Ascending aorta (tissue), 2 donors: ENCODE data around the gene MYBPC1. TPM values are rescaled to one million over a fixed set of nuclear protein-coding genes. Genes with fewer than 3 reads are reported as not detected.
"Not testable (repeated sequence)": the region's sequence is repeated elsewhere in the genome, so short reads cannot be mapped to it uniquely, and the experiment has no call there.

ENCODE experiments used
- DNase-seq, 2 donors: peaks; one replicate each; pipeline ENCODE4 v3.0.0-alpha.2; 2019; ENCODE audit warnings: low spot score in 2 of 2
- H3K27ac ChIP-seq, 2 donors: fragments of 200-600 bp; sonication (generic); one replicate each; pipeline ENCODE4 v1.5.1; 2016 to 2017; ENCODE audit warnings: mild to moderate bottlenecking in 1 of 2
- H3K27me3 ChIP-seq: fragments of 200-600 bp; sonication (generic); one replicate; pipeline ENCODE4 v1.5.1; 2017
- H3K36me3 ChIP-seq, 2 donors: fragments of 200-600 bp; sonication (generic); one replicate each; pipeline ENCODE4 v1.5.1; 2016
- H3K4me1 ChIP-seq, 2 donors: fragments of 200-600 bp; sonication (generic); one replicate each; pipeline ENCODE4 v1.5.1; 2016 to 2017; ENCODE audit warnings: mild to moderate bottlenecking in 1 of 2
- H3K4me3 ChIP-seq, 2 donors: fragments of 200-600 bp; sonication (generic); one replicate each; pipeline ENCODE4 v1.5.1; 2016 to 2017; ENCODE audit warnings: mild to moderate bottlenecking in 1 of 2
- H3K9me3 ChIP-seq, 2 donors: fragments of 200-600 bp; sonication (generic); one replicate each; pipeline ENCODE4 v1.5.1; 2016
- intact Hi-C: fragments of 100-400 bp; cut with DNase I; formaldehyde crosslinking; loops from one replicate; pipeline ENCODE4 v1.15.1; 2023
- total RNA-seq: library from RNA; depleted of rRNA; stranded (reverse); fragments of >200 nt; gene quantifications from one replicate; pipeline ENCODE4 v1.1.0, GENCODE V29; 2016
- TF ChIP-seq, protein P1 (sequence below), 3 experiments: fragments of 200-600 bp in 2 of 3; fragments of 450-650 bp in 1 of 3; sonication (generic) in 2 of 3; IDR thresholded peaks; one replicate each; pipeline ENCODE4 v1.5.1; 2016 to 2019; ENCODE audit warnings: antibody characterized with exemption in 3 of 3, mild to moderate bottlenecking in 1 of 3, moderate library complexity in 1 of 3

MYBPC1 gene
- total RNA-seq, 1 donor from 2014 or later, result not detected

DNA sequence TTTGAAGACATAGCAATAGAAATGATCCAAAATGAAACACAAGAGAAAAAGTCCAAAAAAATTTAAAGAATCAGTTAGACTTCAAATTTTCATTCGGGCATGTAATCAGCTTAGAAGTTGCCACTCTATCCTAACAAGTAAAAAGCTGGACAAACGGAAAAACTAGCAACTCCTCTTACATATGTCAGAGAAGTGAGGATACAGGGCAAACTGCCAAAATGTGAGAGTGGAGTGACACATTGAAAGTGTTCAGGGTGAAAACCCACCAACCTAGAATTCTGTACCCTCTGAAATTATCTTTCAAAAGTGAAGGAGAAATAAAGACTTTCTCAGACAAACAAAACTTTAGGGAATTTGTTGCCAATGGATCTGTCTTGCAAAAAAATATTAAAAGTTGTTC is 60.6 kb downstream of the MYBPC1 start:
- Histone ChIP-seq H3K27me3 (no peaks in the 10 kb centered on the region), H3K4me3 (no peak overlapping the region), H3K36me3 (no peaks in the 10 kb centered on the region), H3K27ac (no peak overlapping the region), H3K9me3 (no peaks in the 10 kb centered on the region), H3K4me1 (no peaks in the 10 kb centered on the region)
- TF ChIP-seq, protein P1, sequence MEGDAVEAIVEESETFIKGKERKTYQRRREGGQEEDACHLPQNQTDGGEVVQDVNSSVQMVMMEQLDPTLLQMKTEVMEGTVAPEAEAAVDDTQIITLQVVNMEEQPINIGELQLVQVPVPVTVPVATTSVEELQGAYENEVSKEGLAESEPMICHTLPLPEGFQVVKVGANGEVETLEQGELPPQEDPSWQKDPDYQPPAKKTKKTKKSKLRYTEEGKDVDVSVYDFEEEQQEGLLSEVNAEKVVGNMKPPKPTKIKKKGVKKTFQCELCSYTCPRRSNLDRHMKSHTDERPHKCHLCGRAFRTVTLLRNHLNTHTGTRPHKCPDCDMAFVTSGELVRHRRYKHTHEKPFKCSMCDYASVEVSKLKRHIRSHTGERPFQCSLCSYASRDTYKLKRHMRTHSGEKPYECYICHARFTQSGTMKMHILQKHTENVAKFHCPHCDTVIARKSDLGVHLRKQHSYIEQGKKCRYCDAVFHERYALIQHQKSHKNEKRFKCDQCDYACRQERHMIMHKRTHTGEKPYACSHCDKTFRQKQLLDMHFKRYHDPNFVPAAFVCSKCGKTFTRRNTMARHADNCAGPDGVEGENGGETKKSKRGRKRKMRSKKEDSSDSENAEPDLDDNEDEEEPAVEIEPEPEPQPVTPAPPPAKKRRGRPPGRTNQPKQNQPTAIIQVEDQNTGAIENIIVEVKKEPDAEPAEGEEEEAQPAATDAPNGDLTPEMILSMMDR (IDR thresholded peaks at IDR 0.05), result no peak
- no peak for DNase-seq
- intact Hi-C loops, result no loop called here

DNA sequence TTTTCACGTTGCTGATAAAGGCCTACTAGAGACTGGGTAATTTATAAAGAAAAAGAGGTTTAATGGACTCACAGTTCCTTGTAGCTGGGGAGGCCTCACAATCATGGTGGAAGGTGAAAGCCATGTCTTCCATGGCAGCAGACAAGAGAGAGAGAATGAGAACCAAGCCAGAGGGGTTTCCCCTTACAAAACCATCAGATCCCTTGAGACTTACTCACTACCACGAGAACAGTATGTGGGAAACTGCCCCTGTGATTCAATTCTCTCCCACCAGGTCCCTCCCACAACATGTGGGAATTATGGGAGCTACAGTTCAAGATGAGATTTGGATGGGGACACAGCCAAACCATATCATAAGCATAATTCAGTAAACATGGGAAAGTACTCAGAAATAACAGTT is 65.9 kb downstream of the MYBPC1 start:
- H3K27me3 ChIP-seq, DNase-seq, intact Hi-C loops, H3K9me3 ChIP-seq, H3K4me1 ChIP-seq, H3K4me3 ChIP-seq, H3K36me3 ChIP-seq, H3K27ac ChIP-seq: not testable (repeated sequence)

DNA sequence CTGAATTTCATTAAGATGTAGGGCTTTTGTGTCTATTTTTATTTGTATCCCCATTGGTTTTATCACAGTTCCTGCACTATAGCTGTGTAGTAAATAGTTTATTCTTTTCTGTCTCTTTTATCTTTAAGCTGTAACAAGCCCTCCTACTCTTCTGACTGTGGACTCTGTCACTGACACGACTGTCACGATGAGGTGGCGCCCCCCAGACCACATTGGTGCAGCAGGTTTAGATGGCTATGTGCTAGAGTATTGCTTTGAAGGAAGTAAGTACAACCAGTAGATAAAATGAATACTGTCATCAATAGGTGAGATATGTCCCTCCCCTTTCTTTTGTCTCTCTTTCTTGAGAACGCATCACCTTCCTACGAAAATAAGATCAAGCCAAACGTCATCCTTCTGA is 68.5 kb downstream of the MYBPC1 start:
- Histone ChIP-seq H3K27me3 (no peaks in the 10 kb centered on the region), H3K4me3 (no peak overlapping the region), H3K4me1 (no peaks in the 10 kb centered on the region), H3K27ac (no peak overlapping the region), H3K9me3 (no peaks in the 10 kb centered on the region), H3K36me3 (no peaks in the 10 kb centered on the region)
- DNase-seq, result no peak
- TF ChIP-seq, protein P1 (IDR thresholded peaks at IDR 0.05), result no peak
- intact Hi-C loops, result no loop called here

DNA sequence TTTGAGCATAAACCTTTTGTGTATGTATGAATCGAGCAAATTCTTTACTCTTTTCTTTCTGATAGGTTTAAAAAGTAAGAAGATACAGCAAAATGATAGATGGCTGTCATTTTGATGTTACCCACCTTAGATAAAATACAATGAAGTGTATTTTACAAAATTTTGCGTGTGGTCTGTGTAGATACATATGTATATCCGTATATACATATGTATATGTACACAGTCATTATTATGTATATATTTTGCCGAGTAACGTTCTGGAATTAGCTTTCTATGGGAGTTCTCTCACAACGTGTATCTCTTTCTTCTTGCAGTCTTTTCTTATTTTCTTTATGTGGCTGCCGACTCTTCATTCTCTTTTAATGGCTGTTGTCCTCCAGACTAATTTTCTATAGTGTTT is 70.2 kb downstream of the MYBPC1 start:
- intact Hi-C loops, result no loop called here
- Histone ChIP-seq H3K27ac (no peak overlapping the region), H3K4me1 (no peaks in the 10 kb centered on the region), H3K36me3 (no peaks in the 10 kb centered on the region), H3K9me3 (no peaks in the 10 kb centered on the region), H3K4me3 (no peak overlapping the region), H3K27me3 (no peaks in the 10 kb centered on the region)
- TF ChIP-seq, protein P1 (IDR thresholded peaks at IDR 0.05), result no peak
- DNase-seq, result no peak

DNA sequence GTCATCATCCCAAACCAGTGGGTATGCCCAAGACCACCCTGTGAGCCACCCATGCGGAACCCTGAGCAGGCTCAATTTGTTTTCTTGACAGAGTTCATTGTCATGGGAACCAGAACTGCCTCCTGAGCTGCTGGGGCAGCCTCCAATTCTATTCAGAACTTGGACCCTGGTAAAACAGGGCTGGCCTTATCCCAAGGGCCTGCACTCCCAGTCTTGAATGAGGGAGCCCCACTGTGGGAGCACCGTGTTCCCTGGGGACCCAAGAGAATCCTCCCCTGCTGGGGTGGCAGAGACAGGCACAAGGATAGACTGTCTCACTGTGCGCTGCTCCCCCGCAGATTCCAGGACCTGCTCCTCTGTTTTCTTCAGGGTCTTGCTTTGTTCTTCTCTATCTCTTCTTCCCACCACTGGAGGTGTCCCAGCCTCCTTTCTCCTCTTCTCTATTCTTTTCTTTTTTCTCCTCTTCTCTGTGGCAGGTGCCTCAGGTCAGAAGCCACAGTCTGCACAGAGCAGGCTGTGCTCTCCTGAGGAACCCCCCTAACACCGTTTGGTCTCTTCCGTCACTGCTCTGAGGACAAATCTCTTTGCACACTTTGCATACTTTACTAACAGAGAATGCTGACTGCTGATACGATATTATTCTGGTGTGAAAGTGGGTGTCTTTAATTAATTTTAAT is 71.4 kb downstream of the MYBPC1 start:
- Histone ChIP-seq H3K4me1 (no peaks in the 10 kb centered on the region), H3K36me3 (no peaks in the 10 kb centered on the region), H3K9me3 (no peaks in the 10 kb centered on the region), H3K27me3 (no peaks in the 10 kb centered on the region), H3K27ac (no peak overlapping the region), H3K4me3 (no peak overlapping the region)
- intact Hi-C loops, result no loop called here
- TF ChIP-seq, protein P1 (IDR thresholded peaks at IDR 0.05), result no peak
- DNase-seq, result no peak

DNA sequence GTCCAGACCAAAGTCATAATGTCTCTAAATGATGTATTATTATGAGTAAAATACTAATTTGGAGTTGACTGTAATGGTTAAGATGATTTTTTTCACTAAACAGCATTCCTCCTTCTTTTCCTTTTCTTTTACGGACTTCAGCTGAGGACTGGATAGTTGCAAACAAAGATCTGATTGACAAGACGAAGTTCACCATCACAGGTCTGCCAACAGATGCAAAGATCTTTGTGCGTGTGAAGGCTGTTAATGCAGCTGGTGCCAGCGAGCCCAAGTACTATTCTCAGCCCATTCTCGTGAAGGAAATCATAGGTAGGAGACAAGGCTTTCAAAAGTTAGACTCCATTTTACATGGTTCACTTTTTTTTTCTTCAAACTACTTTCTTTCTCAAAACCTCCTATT is 72.8 kb downstream of the MYBPC1 start:
- intact Hi-C loops, result no loop called here
- H3K4me3 ChIP-seq, result no peak overlapping the region
- H3K36me3 ChIP-seq, result no peaks in the 10 kb centered on the region
- H3K4me1 ChIP-seq, result no peaks in the 10 kb centered on the region
- TF ChIP-seq, protein P1 (IDR thresholded peaks at IDR 0.05), result no peak
- DNase-seq, result no peak
- no peak overlapping the region for H3K27ac ChIP-seq
- no peaks in the 10 kb centered on the region for H3K27me3 ChIP-seq
- H3K9me3 ChIP-seq, result no peaks in the 10 kb centered on the region
